ENCODE results near the gene DPP9.

DPP9 gene

DNA sequence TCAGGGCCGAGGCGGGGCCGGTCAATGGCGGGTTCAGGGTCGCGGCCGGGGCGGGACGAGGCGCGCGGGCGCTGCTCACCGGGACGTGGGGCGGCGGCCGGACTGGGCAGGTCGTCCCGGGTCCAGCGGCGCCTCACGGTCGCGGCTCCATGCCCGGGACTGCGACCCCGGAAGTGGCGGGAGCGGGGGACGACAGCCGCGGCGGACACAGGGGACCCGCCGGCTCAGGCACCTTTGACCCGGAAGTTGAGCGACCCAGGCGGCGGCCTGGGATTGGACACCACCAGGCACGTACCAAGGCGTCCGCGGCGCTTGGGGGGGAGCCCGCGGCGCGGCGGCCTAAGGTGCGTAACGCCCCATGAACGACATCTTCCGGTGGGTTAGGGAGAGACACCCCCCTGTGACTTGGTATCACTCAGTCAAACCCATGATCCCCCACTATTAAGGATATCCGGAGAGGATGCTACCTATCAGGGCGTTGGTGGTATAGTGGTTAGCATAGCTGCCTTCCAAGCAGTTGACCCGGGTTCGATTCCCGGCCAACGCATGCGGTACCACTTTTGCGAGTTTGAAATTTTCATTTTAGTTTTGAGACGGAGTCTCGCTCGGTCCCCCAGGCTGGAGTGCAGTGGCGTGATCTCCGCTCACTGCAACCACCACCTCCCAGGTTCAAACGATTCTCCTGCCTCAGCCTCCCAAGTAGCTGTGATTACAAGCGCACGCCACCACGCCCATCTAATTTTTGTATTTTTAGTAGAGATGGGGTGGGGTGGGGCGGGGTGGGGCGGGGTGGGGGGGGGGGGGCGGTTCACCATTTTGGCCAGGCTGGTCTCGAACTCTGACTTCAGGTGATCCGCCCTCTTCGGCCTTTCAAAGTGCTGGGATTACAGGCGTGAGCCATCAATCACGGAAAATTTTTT, at the start of gene DPP9:
DPP9 (minus strand) TSS at position 248 of the 920 bp plus-strand sequence. CDS start 3,936 bp downstream, outside the sequence.
- DNase-seq (ENCODE audit: extremely low read depth, insufficient read length): peak; percentile 100
- Histone ChIP-seq H3K4me3 (replicated peaks; ENCODE audit: low read depth, low read length) (peak within 1 kb of the TSS; percentile 87), H3K27me3 (replicated peaks; ENCODE audit: control insufficient read depth, insufficient read depth, low read length) (no peaks in the 10 kb centered on the region), H3K36me3 (ENCODE audit: control insufficient read depth, insufficient read depth, low read length) (peaks cover 3% of the 10 kb centered on the region)
- TF ChIP-seq, protein P1, sequence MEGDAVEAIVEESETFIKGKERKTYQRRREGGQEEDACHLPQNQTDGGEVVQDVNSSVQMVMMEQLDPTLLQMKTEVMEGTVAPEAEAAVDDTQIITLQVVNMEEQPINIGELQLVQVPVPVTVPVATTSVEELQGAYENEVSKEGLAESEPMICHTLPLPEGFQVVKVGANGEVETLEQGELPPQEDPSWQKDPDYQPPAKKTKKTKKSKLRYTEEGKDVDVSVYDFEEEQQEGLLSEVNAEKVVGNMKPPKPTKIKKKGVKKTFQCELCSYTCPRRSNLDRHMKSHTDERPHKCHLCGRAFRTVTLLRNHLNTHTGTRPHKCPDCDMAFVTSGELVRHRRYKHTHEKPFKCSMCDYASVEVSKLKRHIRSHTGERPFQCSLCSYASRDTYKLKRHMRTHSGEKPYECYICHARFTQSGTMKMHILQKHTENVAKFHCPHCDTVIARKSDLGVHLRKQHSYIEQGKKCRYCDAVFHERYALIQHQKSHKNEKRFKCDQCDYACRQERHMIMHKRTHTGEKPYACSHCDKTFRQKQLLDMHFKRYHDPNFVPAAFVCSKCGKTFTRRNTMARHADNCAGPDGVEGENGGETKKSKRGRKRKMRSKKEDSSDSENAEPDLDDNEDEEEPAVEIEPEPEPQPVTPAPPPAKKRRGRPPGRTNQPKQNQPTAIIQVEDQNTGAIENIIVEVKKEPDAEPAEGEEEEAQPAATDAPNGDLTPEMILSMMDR (IDR thresholded peaks at IDR 0.05; ENCODE audit: insufficient read depth, low read length, poor library complexity, severe bottlenecking): peak; percentile 18

DNA sequence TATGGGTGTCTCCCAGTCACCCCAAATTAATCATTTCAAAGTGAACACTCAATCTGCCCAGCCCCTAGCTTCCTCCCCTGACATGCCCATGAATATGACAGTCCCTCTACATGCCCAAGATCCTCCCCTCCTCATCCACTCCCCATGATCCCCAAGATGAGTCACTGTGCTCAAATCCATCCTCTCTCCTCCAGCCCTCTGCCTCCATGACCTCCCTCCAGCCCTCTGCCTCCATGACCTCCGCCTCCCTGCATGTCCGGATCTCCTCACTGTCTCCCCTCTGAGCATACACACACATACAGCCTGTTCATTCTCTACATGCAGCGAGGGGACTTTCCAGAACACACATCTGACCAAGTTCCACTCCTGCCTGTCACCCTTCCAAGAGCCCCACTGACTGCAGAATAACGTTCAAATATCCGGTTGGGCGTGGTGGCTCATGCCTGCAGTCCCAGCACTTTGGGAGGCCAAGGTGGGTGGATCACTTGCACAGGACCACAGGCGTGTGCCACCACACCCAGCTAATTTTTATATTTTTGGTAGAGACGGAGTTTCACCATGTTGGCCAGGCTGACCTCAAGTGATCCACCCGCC, 49.5 kb upstream of the DPP9 start:
- no peak for DNase-seq (ENCODE audit: extremely low read depth, insufficient read length)
- H3K4me3 ChIP-seq (replicated peaks; ENCODE audit: low read depth, low read length): no peak overlapping the region
- no peaks in the 10 kb centered on the region for H3K36me3 ChIP-seq (ENCODE audit: control insufficient read depth, insufficient read depth, low read length)
- H3K27me3 ChIP-seq (replicated peaks; ENCODE audit: control insufficient read depth, insufficient read depth, low read length): no peaks in the 10 kb centered on the region
- TF ChIP-seq, protein P1 (IDR thresholded peaks at IDR 0.05; ENCODE audit: insufficient read depth, low read length, poor library complexity, severe bottlenecking): no peak

DNA sequence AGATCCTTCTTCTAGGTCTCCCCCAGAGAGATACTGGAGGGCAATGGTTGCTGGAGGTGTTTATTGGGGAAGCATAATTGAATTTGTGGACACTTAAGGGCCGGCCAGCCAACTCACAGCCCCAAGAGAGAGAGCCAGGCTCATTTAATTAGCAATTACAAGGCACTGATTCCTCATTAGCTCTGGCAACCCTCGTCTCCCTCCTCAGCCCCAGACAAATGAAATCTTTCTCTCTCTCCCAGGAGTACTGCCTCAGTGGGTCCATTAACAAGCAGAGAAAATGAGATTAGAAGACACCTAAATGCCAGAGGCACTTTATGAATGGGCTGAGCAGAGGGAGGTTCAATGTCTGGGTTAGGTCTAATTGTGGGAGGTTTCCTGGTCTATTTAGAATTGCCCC, 48.9 kb upstream of the DPP9 start:
- DNase-seq (ENCODE audit: extremely low read depth, insufficient read length): no peak
- Histone ChIP-seq H3K27me3 (replicated peaks; ENCODE audit: control insufficient read depth, insufficient read depth, low read length) (no peaks in the 10 kb centered on the region), H3K4me3 (replicated peaks; ENCODE audit: low read depth, low read length) (no peak overlapping the region), H3K36me3 (ENCODE audit: control insufficient read depth, insufficient read depth, low read length) (no peaks in the 10 kb centered on the region)
- TF ChIP-seq, protein P1 (IDR thresholded peaks at IDR 0.05; ENCODE audit: insufficient read depth, low read length, poor library complexity, severe bottlenecking): no peak

DNA sequence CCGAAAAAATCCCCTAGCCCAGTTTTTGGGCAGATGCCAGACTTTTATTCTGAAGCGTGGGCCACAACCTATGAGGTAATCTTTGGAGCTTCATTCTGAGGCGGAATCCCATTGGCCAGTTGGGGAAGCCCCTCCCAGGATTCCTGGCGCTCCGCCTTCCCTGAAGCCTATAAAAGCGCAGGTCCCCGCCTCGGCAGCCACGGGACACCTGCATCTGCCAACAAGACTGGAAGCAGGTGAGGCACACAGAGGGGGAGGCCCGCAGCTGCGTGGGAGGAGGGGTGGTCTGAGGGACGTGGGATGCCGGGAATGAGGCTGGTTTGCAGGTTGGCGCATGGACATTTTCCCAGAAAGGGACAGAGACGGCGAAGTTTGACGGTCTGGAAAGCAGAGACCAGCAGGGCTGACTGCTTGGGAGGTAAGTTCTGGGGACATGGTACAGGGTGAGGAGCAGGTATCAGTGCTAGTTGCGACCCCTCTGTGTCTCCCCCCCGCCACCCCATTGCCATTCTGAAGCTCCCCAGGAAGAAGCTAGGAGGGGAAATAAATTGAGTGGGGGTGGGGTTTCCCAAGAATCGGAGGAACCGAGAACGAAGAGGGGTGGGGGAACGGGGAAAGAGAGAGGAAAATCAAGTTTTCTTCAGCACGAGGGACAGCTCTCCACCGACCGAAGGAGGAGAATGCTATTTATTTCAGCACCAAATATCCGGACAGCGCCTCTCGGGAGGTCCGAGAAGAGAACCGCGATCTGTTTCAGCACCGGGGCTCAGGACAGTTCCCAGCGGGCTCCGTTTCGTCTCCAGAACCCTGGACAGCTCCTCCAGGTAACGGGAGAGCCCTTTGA, 45.5 kb upstream of the DPP9 start:
- no peaks in the 10 kb centered on the region for H3K36me3 ChIP-seq (ENCODE audit: control insufficient read depth, insufficient read depth, low read length)
- peak; percentile 44 for DNase-seq (ENCODE audit: extremely low read depth, insufficient read length)
- TF ChIP-seq, protein P1 (IDR thresholded peaks at IDR 0.05; ENCODE audit: insufficient read depth, low read length, poor library complexity, severe bottlenecking): no peak
- no peak overlapping the region for H3K4me3 ChIP-seq (replicated peaks; ENCODE audit: low read depth, low read length)
- H3K27me3 ChIP-seq (replicated peaks; ENCODE audit: control insufficient read depth, insufficient read depth, low read length): no peaks in the 10 kb centered on the region

DNA sequence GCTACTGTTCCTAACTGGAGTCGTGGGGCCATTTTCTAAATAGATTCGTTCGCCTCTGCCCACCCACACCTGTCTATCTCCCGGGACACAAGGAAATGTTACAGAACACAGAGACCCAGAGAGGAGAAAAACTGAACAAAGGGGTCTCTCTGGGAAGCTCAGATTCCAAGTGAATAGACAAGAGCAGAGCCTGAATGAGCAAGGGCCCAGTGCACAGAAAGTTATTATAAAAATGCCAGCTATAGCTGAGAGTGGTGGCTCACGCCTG, 40.7 kb upstream of the DPP9 start:
- TF ChIP-seq, protein P1 (IDR thresholded peaks at IDR 0.05; ENCODE audit: insufficient read depth, low read length, poor library complexity, severe bottlenecking): no peak

More for the DNA sequence above, 40.7 kb upstream of the DPP9 start:
- H3K27me3 ChIP-seq (replicated peaks; ENCODE audit: control insufficient read depth, insufficient read depth, low read length): no peaks in the 10 kb centered on the region; the same call in 1 of the 2 replicates
- no peak overlapping the region for H3K4me3 ChIP-seq (replicated peaks; ENCODE audit: low read depth, low read length)
- DNase-seq (ENCODE audit: extremely low read depth, insufficient read length): no peak
- no peaks in the 10 kb centered on the region for H3K36me3 ChIP-seq (ENCODE audit: control insufficient read depth, insufficient read depth, low read length)
